Stimulated activated CD4-positive, alpha-beta T cell treated with anti-CD3 and anti-CD28 coated beads, Interleukin-12 subunit alpha, Interleukin-12 subunit beta, amount 100 ng/mL, for 24 hours (primary cell): ENCODE data around the gene STRIP2.
"Not testable (repeated sequence)": the region's sequence is repeated elsewhere in the genome, so short reads cannot be mapped to it uniquely, and the experiment has no call there.

Experiments used
- DNase-seq, 2 experiments: peaks; one replicate each; pipeline ENCODE4 v3.0.0-alpha.2; 2020; ENCODE audit warnings: low read depth in 2 of 2

STRIP2 gene

GRCh38 chr7:129421717-129422250, 12.4 kb upstream of the STRIP2 start:
- no peak for DNase-seq

DNA sequence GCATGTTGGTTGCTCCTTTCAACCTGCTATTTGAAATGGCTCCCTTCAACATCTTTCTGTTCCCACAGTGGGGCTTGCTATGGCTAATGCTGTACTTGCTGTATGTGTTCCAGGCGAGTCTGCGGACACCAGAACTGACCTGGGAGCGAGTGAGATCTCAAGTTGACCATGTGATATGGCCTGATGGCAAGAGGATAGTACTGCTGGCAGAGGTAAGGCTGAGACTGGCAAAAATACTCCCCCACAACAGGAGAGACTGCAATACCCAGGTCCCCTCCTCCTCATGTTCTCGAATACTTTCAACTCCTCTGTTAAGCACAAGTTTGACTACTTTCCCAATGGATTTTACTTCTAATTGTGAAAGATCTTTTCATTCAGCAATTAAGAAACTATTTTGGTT, 11.5 kb upstream of the STRIP2 start:
- no peak for DNase-seq

- DNase-seq: no peak
These were observed 10.4 kb upstream of the STRIP2 start for GRCh38 chr7:129423700-129424410.

GRCh38 chr7:129426482-129426881, 7.8 kb upstream of the STRIP2 start:
- DNase-seq: no peak

GRCh38 chr7:129427526-129428045, 6.6 kb upstream of the STRIP2 start:
- no peak for DNase-seq

DNA sequence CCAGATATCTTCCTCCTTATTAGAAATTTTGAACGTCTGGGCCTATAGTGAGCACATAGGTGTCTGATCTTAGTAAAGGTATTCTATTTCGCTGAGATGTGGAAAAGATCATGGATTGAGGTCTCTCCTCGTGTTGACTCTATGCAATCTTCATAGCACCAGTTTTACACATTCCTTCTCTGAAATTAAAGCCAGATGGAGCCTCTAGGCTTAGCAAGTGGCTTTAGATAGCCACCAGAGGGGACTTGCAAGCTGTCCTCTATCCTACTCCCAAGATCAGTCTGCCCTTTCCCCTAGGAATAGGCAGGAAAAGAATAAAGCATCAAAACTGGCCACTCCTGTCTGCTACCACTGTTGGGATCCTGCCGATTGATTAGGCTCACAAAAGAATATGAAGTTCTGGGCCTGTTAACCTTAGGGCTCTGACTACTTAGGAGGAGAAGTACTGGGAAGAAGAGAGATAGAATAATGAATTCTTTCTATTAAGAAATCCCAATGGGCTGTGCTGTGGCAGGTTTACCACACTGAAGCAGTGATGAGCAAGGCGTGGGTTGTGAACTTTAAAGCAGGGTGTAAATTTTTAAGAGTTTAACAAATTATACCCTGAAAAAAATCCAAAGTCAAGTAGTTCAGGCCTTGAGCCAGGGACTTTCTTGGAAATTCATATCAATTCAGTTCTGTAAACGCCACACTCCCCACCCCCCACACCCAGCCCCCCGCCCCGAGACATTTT, 2.2 kb upstream of the STRIP2 start:
- no peak for DNase-seq

GRCh38 chr7:129434675-129435318, 565 bp downstream of the STRIP2 start:
- no peak for DNase-seq

- DNase-seq: no peak
These were observed 1.2 kb downstream of the STRIP2 start for GRCh38 chr7:129435414-129435829.

GRCh38 chr7:129436335-129436923, 2.2 kb downstream of the STRIP2 start:
- no peak for DNase-seq

DNA sequence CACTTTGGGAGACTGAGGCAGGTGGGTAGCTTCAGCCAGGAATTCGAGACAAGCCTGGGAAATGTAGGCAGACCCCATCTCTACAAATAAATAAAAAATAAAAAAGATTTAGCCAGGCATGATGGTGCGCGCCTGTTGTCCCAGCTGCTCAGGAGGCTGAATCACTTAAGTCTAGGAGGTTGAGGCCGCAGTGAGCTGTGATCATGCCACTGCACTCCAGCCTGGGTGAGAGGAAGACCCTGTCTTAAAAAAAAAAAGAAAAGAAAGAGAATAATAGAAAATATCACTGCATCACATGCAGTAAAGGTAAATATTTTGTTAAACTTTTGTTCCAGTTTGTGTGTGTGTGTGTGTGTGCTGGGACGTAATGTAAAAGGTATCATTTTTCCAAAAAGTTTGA, 3.0 kb downstream of the STRIP2 start:
- DNase-seq: no peak

- DNase-seq: no peak
These were observed 4.1 kb downstream of the STRIP2 start for GRCh38 chr7:129438281-129438838.

- DNase-seq: peak; percentile 39 to 70
These were observed 4.8 kb downstream of the STRIP2 start for GRCh38 chr7:129438839-129439651.

- no peak for DNase-seq
These were observed 5.9 kb downstream of the STRIP2 start for GRCh38 chr7:129439963-129440625.

DNA sequence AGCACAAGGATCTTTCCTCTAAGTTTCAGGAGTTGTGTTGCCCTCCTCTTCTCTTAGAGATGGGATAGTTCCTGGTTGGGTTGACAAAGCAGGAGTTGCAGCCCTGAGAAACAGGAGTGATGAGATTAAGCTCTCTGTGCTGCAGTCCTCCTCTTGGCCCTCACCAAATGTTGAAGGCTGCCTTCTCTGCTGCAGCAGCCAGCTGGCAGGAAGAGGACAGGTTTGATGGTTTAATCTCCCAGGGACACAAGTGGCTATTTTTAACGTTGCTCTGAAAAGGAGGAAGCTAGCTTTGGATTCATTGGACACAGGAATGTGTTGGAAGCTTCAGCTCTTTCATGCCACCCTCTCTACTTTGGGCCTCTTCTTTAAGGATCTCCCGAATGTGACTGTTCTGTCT, 9.4 kb downstream of the STRIP2 start:
- no peak for DNase-seq

DNA sequence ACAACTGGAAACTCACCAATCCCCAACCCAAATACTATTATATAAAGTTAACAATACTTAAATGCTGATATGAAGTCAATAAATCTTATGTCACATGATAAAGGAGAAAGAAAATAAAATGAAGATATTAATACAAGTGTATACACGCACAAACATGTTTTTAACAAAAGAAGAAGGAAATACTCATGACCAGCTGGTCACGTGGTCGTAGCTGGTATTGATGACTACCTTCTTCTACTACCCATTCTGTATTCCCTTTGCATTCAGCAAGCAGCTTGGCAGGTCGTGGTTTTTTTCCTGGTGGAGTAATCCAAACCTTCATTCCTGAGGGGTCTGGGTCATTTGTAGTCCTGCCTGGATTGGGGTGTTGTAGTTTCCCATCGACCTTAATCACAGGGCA, 10.5 kb downstream of the STRIP2 start:
- DNase-seq: not testable (repeated sequence)

- not testable (repeated sequence) for DNase-seq
These were observed 12.7 kb downstream of the STRIP2 start for GRCh38 chr7:129446925-129447324.

DNA sequence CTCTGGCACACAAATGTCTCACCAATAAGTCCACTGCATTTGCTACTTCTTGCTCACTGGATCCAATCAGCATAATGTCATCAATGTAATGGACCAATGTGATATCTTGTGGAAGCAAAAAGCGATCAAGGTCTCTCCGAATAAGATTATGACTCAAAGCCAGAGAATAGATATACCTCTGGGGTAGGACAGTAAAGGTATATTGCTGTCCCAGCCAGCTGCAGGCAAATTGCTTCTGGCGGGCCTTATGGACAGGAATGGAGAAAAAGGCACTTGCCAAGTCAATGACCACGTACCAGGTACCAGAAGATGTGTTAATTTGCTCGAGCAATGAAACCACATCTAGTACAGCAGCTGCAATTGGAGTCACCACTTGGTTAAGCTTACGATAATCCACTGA, 13.2 kb downstream of the STRIP2 start:
- not testable (repeated sequence) for DNase-seq

DNA sequence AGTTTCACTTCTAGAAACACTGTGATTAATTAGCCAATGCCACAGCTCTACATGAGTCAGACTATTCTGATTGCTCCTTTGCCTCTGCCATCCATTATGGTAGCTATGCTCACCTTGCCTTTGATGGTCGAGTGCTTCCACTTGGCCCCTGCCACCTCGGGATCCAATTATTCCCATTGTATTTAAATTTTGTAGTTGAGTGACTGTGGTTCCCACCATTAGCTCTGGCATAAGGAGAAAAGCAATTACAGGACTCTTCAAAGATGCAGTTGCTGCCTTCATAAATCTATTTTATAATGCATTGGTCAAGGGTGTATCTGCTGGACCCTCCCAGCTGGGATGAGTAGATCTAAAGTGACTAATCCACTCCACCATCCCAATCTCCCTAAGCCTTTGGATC, 14.4 kb downstream of the STRIP2 start:
- not testable (repeated sequence) for DNase-seq

- no peak for DNase-seq
These were observed 16.1 kb downstream of the STRIP2 start for GRCh38 chr7:129450295-129450694.

DNA sequence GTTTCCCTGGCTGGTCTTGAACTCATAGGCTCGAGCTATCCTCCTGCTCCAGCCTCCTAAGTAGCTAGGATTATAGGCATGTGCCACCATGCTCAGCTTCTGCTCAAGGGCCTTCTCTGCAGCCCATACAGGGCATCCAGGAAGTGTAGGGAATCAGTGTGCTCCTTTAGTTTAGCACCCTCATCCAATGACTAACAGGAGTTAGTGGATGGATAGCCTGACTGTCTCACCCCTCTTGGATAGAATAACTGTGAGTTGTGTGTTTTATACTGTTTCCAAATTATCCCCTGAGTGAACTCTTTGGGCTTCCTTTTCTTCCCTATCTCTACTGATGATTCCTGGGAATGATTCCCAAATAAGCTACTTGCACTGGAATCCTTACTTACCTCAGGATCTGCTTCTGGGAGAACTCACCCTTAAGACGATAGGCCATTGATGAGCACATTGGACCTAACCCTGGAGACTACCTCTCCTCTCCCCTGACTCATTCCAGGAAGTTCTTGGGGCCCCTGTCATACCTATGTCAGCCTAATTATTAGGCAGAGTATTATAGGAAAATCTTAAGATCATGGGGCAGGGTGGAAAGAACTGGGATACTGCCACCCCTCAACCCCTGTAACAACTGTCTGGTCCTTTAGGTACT, 18.5 kb downstream of the STRIP2 start:
- DNase-seq: no peak
